GM21825 (cell line): ENCODE measurements around the gene KASH5.

Source experiments
- ATAC-seq: cut with Tn5 transposase; IDR thresholded peaks from one replicate; pipeline ENCODE4 v1.9.1; 2021; ENCODE audit warnings: mild to moderate bottlenecking, moderate library complexity; ENCODE audit not compliant: unreplicated experiment

KASH5 gene

GRCh38 chr19:49395581-49396407 is 7.7 kb downstream of the KASH5 start:
- ATAC-seq, result no peak

- ATAC-seq, result no peak
Observed at GRCh38 chr19:49396738-49397505, 8.9 kb downstream of the KASH5 start.

GRCh38 chr19:49398001-49398615 is 10.1 kb downstream of the KASH5 start:
- ATAC-seq, result no peak

GRCh38 chr19:49398931-49399330 is 10.9 kb downstream of the KASH5 start:
- ATAC-seq, result no peak

- ATAC-seq, result no peak
Observed at GRCh38 chr19:49400029-49400428, 12.0 kb downstream of the KASH5 start.

- no peak for ATAC-seq
Observed at GRCh38 chr19:49403404-49404187, 15.5 kb downstream of the KASH5 start.

- no peak for ATAC-seq
Observed at GRCh38 chr19:49407079-49407478, 19.0 kb downstream of the KASH5 start.

- no peak for ATAC-seq
Observed at GRCh38 chr19:49407482-49408015, 19.5 kb downstream of the KASH5 start.

GRCh38 chr19:49408816-49409440 is 20.9 kb downstream of the KASH5 start:
- no peak for ATAC-seq

GRCh38 chr19:49409441-49410029 is 21.5 kb downstream of the KASH5 start:
- no peak for ATAC-seq

- ATAC-seq, result no peak
Observed at GRCh38 chr19:49411681-49412326, 23.8 kb downstream of the KASH5 start.

- no peak for ATAC-seq
Observed at GRCh38 chr19:49413348-49413747, 25.3 kb downstream of the KASH5 start.

- no peak for ATAC-seq
Observed at GRCh38 chr19:49414256-49414655, 26.2 kb downstream of the KASH5 start.

- no peak for ATAC-seq
Observed at GRCh38 chr19:49415102-49415809, 27.2 kb downstream of the KASH5 start.

- no peak for ATAC-seq
Observed at GRCh38 chr19:49415810-49416200, 27.8 kb downstream of the KASH5 start.

- ATAC-seq, result no peak
Observed at GRCh38 chr19:49417088-49417487, 29.0 kb downstream of the KASH5 start.

GRCh38 chr19:49418511-49418910 is 30.5 kb downstream of the KASH5 start:
- ATAC-seq, result no peak

- no peak for ATAC-seq
Observed at GRCh38 chr19:49419173-49419572, 31.1 kb downstream of the KASH5 start.

GRCh38 chr19:49420227-49420626 is 32.2 kb downstream of the KASH5 start:
- ATAC-seq, result no peak
